ENCODE results near the gene SETDB1. TPM values are rescaled to one million over a fixed set of nuclear protein-coding genes. Genes with fewer than 3 reads are reported as not detected.
"Not testable (repeated sequence)": the region's sequence is repeated elsewhere in the genome, so short reads cannot be mapped to it uniquely, and the experiment has no call there.

SETDB1 gene
- polyA plus RNA-seq, 1 of the 3 experiments (the other 2 are of a cell fraction): 29.9 TPM

DNA sequence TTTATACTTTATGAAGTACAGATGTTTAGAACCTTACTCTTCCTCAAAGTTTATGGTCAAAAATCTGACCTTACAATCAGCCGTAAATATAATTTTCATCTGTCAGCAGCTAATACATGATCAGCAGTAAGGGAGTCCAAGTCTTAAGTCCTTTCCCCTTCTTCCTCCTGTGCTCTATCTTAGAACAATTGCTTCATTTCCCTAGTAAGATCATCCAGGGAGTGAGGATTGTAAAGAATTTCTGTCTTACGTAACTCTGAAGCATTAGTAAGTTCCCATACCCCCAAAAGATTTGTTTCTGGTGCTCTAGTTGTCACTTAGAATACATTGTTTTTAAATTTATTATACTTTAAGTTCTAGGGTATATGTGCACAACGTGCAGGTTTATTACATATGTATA, 2.1 kb downstream of the SETDB1 start:
- H2AFZ ChIP-seq (ENCODE audit: low read depth): no peak overlapping the region
- DNase-seq: no peak
- H3K4me2 ChIP-seq: no peak overlapping the region
- no peaks in the 10 kb centered on the region for H3K9me2 ChIP-seq
- no peak for TF ChIP-seq MAX (IDR thresholded peaks at IDR 0.05; ENCODE audit: low read depth)
- TF ChIP-seq CTCF (IDR thresholded peaks at IDR 0.05): no peak
- TF ChIP-seq TCF12 (IDR thresholded peaks at IDR 0.05): no peak
- H3K79me2 ChIP-seq (ENCODE audit: insufficient read depth): peaks cover 51% of the 10 kb centered on the region
- H3K4me1 ChIP-seq (ENCODE audit: control insufficient read depth in 1 of 2, insufficient read depth in 2 of 2, low read depth in 1 of 2, low read length in 1 of 2): peaks cover 6 to 9% of the 10 kb centered on the region in 2 experiments; a peak in 2 of 4 replicates
- H3K27me3 ChIP-seq (ENCODE audit: insufficient read depth): no peaks in the 10 kb centered on the region
- ChIA-PET CTCF (interaction anchor here (1.2 kb wide), 1 partner anchor 68 kb away, joined by 3 read pairs; no protein-coding TSS in a partner anchor), POLR2A (no interaction called here)
- no peak overlapping the region for H3K9ac ChIP-seq
- WGBS (ENCODE audit: low lambda C conversion rate): 94% methylated on average over 3 of the region's 3 CpGs
- peaks cover 10% of the 10 kb centered on the region; the same call in 1 of the 2 replicates for H3K9me3 ChIP-seq
- H3K36me3 ChIP-seq (replicated peaks in 1 of 2; ENCODE audit: control insufficient read depth in 1 of 2, insufficient read depth in 2 of 2, low read length in 1 of 2): peaks cover 39 to 52% of the 10 kb centered on the region in 2 experiments
- H4K20me1 ChIP-seq (ENCODE audit: insufficient read depth): no peaks in the 10 kb centered on the region
- H3K27ac ChIP-seq (ENCODE audit: low read depth in 2 of 2, low read length in 1 of 2): no peak overlapping the region
- H3K4me3 ChIP-seq (ENCODE audit: low read depth in 2 of 2, low read length in 1 of 2): no peak overlapping the region
- peaks cover 11% of the 10 kb centered on the region for H3F3A ChIP-seq (replicated peaks; ENCODE audit: insufficient read depth)

- H3K9me3 ChIP-seq; H3K4me3 ChIP-seq (ENCODE audit: low read depth in 2 of 2, low read length in 1 of 2); H4K20me1 ChIP-seq (ENCODE audit: insufficient read depth); DNase-seq; H3K4me1 ChIP-seq (ENCODE audit: control insufficient read depth in 1 of 2, insufficient read depth in 2 of 2, low read depth in 1 of 2, low read length in 1 of 2); H3K27me3 ChIP-seq (ENCODE audit: insufficient read depth); H3K27ac ChIP-seq (ENCODE audit: low read depth in 2 of 2, low read length in 1 of 2); CTCF ChIA-PET; POLR2A ChIA-PET; H3K9ac ChIP-seq; H3K9me2 ChIP-seq; H2AFZ ChIP-seq (ENCODE audit: low read depth); H3K4me2 ChIP-seq: not testable (repeated sequence)
- peaks cover 11% of the 10 kb centered on the region for H3F3A ChIP-seq (replicated peaks; ENCODE audit: insufficient read depth)
- peaks cover 54% of the 10 kb centered on the region for H3K79me2 ChIP-seq (ENCODE audit: insufficient read depth)
- WGBS (ENCODE audit: low lambda C conversion rate): 100% methylated on average over 6 of the region's 6 CpGs
- H3K36me3 ChIP-seq (replicated peaks in 1 of 2; ENCODE audit: control insufficient read depth in 1 of 2, insufficient read depth in 2 of 2, low read length in 1 of 2): peaks cover 39 to 54% of the 10 kb centered on the region in 2 experiments
These were observed 2.6 kb downstream of the SETDB1 start for GRCh38 chr1:150928775-150929174.

DNA sequence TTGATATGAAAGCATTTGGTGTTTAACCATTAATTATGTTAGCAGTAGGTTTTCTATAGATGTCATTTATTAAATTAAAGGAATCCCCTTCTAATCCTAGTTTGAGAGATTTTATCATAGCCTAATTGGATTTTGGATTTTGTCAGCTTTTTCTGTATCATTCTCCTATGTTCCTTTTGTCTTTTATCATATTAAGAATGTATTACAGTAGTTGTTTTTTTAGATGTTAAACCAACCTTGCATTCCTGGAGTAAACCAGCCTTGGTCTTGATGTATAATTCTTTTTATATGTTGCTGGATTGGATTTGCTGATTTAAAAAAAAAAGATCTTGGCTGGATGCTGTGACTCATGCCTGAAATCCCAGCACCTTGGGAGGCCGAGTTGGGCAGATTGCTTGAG, 5.6 kb downstream of the SETDB1 start:
- Histone ChIP-seq H3K27me3 (ENCODE audit: insufficient read depth) (no peaks in the 10 kb centered on the region), H4K20me1 (ENCODE audit: insufficient read depth) (no peaks in the 10 kb centered on the region), H3K9me3 (peaks cover 10% of the 10 kb centered on the region; the same call in 1 of the 2 replicates), H3K4me2 (no peak overlapping the region), H3K79me2 (ENCODE audit: insufficient read depth) (peaks cover 64% of the 10 kb centered on the region), H2AFZ (ENCODE audit: low read depth) (no peak overlapping the region), H3K9ac (no peak overlapping the region), H3K9me2 (no peaks in the 10 kb centered on the region), H3F3A (replicated peaks; ENCODE audit: insufficient read depth) (peaks cover 11% of the 10 kb centered on the region), H3K27ac (ENCODE audit: low read depth in 2 of 2, low read length in 1 of 2) (no peak overlapping the region), H3K4me1 (ENCODE audit: control insufficient read depth in 1 of 2, insufficient read depth in 2 of 2, low read depth in 1 of 2, low read length in 1 of 2) (peaks cover 6% of the 10 kb centered on the region in 2 experiments; a peak in 2 of 4 replicates), H3K36me3 (replicated peaks in 1 of 2; ENCODE audit: control insufficient read depth in 1 of 2, insufficient read depth in 2 of 2, low read length in 1 of 2) (peaks cover 54 to 76% of the 10 kb centered on the region in 2 experiments), H3K4me3 (ENCODE audit: low read depth in 2 of 2, low read length in 1 of 2) (no peak overlapping the region)
- 76% methylated on average over 1 of the region's 1 CpG for WGBS (ENCODE audit: low lambda C conversion rate)
- CTCF ChIA-PET: no interaction called here
- no peak for DNase-seq
- POLR2A ChIA-PET: no interaction called here
- no peak for TF ChIP-seq RAD21 (IDR thresholded peaks at IDR 0.05; ENCODE audit: low read length)
- no peak for TF ChIP-seq FOSL2 (IDR thresholded peaks at IDR 0.05; ENCODE audit: borderline replicate concordance, low read depth)
- no peak for TF ChIP-seq CTCF (IDR thresholded peaks at IDR 0.05)
- TF ChIP-seq FOXJ3 (CRISPR knock-in tag; IDR thresholded peaks at IDR 0.05): no peak
- TF ChIP-seq, protein P1, sequence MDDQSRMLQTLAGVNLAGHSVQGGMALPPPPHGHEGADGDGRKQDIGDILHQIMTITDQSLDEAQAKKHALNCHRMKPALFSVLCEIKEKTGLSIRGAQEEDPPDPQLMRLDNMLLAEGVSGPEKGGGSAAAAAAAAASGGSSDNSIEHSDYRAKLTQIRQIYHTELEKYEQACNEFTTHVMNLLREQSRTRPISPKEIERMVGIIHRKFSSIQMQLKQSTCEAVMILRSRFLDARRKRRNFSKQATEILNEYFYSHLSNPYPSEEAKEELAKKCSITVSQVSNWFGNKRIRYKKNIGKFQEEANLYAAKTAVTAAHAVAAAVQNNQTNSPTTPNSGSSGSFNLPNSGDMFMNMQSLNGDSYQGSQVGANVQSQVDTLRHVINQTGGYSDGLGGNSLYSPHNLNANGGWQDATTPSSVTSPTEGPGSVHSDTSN (IDR thresholded peaks at IDR 0.05): no peak
- TF ChIP-seq MXI1 (IDR thresholded peaks at IDR 0.05; ENCODE audit: low read depth, low read length): no peak
- no peak for TF ChIP-seq FOXM1 (IDR thresholded peaks at IDR 0.05; ENCODE audit: low read depth)
- TF ChIP-seq REST (IDR thresholded peaks at IDR 0.05; ENCODE audit: low read depth, low read length): no peak
- no peak for TF ChIP-seq SIN3A (IDR thresholded peaks at IDR 0.05; ENCODE audit: borderline replicate concordance, low read depth, low read length)
- TF ChIP-seq POLR2AphosphoS5 (IDR thresholded peaks at IDR 0.05; ENCODE audit: low read depth, low read length): no peak
- TF ChIP-seq TEAD4 (IDR thresholded peaks at IDR 0.05; ENCODE audit: borderline replicate concordance, insufficient read depth): no peak
